Chondrocyte (in vitro differentiated cells): ENCODE data around the gene CAPN15. TPM values are rescaled to one million over a fixed set of nuclear protein-coding genes. Genes with fewer than 3 reads are reported as not detected.
A peak's percentile ranks its signal among the peaks of the same experiment; 100 is the strongest.

ENCODE experiments used
- DNase-seq: peaks from one replicate; pipeline ENCODE4 v3.0.0; 2021; ENCODE audit warnings: mixed read lengths, low spot score
- H3K27ac Mint-ChIP-seq: one replicate; pipeline ENCODE4 v1.8.0; 2021; ENCODE audit warnings: mild to moderate bottlenecking, moderate library complexity, mixed read lengths; ENCODE audit not compliant: unreplicated experiment
- H3K27me3 Mint-ChIP-seq: 2 replicates; pipeline ENCODE4 v1.8.0; 2021; ENCODE audit warnings: low read depth, mixed read lengths
- H3K36me3 Mint-ChIP-seq: 2 replicates; pipeline ENCODE4 v1.8.0; 2021; ENCODE audit warnings: low read depth, mixed read lengths
- H3K4me1 Mint-ChIP-seq: 2 replicates; pipeline ENCODE4 v1.8.0; 2021; ENCODE audit warnings: low read depth, mild to moderate bottlenecking, mixed read lengths
- H3K4me3 Mint-ChIP-seq: one replicate; pipeline ENCODE4 v1.8.0; 2021; ENCODE audit warnings: mild to moderate bottlenecking, moderate library complexity, mixed read lengths; ENCODE audit not compliant: unreplicated experiment
- H3K9me3 Mint-ChIP-seq: 2 replicates; pipeline ENCODE4 v1.8.0; 2021; ENCODE audit warnings: low read depth, mixed read lengths
- total RNA-seq: library from RNA; stranded (reverse); gene quantifications from 3 replicates; pipeline ENCODE4 v1.2.1, GENCODE V29; 2021
- TF ChIP-seq, protein P1 (sequence below): fragments of 200-600 bp; sonication (generic); IDR thresholded peaks from 2 replicates; pipeline ENCODE4 v1.5.0; 2021; ENCODE audit warnings: antibody characterized with exemption, mild to moderate bottlenecking, moderate library complexity

Gene CAPN15
- total RNA-seq, 1 donor from 2014 or later: 28.8 TPM

DNA sequence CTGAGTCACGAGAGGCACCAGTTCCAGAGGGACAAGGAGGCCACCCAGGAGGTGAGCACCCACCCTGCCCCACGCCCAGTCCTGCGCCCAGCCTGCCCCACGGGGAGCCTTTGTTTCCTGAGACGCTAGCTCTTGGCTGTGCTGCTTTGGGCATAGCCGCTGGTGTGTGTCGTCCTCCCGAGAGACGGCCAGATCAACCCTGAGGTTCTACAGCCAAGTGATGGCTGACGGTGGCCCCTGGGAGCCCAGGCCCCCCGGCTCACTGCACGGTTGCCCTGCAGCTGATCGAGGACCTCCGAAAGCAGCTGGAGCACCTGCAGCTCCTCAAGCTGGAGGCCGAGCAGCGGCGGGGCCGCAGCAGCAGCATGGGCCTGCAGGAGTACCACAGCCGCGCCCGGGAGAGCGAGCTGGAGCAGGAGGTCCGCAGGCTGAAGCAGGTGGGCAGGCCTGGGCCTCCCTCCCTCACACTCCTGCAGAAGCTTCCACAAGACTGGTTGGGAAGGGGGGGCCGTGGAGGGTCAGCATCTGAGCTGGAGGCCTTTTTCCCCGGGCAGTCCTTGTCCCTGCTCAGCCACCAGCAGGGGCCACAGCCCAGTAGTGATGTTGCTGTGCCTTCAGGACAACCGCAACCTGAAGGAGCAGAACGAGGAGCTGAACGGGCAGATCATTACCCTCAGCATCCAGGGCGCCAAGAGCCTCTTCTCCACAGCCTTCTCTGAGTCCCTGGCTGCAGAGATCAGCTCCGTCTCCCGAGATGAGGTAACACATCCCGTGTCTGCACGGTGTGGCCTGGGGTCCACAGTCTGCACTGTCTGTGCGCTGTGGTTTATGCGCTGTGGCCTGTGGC is 7.4 kb upstream of the CAPN15 start:
- no peak for DNase-seq
- H3K4me1 Mint-ChIP-seq: peaks cover 6% of the 10 kb centered on the region
- no peak overlapping the region for H3K4me3 Mint-ChIP-seq
- no peaks in the 10 kb centered on the region for H3K27me3 Mint-ChIP-seq
- TF ChIP-seq, protein P1, sequence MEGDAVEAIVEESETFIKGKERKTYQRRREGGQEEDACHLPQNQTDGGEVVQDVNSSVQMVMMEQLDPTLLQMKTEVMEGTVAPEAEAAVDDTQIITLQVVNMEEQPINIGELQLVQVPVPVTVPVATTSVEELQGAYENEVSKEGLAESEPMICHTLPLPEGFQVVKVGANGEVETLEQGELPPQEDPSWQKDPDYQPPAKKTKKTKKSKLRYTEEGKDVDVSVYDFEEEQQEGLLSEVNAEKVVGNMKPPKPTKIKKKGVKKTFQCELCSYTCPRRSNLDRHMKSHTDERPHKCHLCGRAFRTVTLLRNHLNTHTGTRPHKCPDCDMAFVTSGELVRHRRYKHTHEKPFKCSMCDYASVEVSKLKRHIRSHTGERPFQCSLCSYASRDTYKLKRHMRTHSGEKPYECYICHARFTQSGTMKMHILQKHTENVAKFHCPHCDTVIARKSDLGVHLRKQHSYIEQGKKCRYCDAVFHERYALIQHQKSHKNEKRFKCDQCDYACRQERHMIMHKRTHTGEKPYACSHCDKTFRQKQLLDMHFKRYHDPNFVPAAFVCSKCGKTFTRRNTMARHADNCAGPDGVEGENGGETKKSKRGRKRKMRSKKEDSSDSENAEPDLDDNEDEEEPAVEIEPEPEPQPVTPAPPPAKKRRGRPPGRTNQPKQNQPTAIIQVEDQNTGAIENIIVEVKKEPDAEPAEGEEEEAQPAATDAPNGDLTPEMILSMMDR: no peak
- no peak overlapping the region for H3K27ac Mint-ChIP-seq
- H3K36me3 Mint-ChIP-seq: peaks cover 5% of the 10 kb centered on the region
- H3K9me3 Mint-ChIP-seq: no peaks in the 10 kb centered on the region

DNA sequence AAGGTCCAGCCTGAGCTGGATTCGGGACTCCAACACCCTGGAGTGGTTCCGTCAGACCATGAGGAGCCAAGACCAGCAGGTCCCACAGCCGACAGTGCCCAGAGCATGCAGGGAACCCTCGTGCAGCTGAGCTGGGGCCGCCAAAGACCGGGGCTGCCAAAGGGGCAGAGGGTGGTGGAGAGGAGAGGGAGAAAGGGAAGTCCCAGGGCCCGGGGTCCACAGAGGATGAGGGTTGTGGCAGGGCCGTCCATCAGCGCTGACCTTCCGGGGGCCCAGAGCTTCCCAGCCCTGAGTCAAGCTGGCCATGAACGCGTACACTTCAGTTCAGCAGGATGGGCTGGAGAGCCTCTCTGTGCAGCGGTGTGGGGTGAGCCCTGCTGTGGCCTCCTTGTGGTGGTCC is 6.7 kb upstream of the CAPN15 start:
- no peaks in the 10 kb centered on the region for H3K9me3 Mint-ChIP-seq
- TF ChIP-seq, protein P1: no peak
- peaks cover 14% of the 10 kb centered on the region for H3K4me1 Mint-ChIP-seq
- H3K4me3 Mint-ChIP-seq: no peak overlapping the region
- no peak for DNase-seq
- H3K27ac Mint-ChIP-seq: no peak overlapping the region
- no peaks in the 10 kb centered on the region for H3K27me3 Mint-ChIP-seq
- peaks cover 7% of the 10 kb centered on the region for H3K36me3 Mint-ChIP-seq

DNA sequence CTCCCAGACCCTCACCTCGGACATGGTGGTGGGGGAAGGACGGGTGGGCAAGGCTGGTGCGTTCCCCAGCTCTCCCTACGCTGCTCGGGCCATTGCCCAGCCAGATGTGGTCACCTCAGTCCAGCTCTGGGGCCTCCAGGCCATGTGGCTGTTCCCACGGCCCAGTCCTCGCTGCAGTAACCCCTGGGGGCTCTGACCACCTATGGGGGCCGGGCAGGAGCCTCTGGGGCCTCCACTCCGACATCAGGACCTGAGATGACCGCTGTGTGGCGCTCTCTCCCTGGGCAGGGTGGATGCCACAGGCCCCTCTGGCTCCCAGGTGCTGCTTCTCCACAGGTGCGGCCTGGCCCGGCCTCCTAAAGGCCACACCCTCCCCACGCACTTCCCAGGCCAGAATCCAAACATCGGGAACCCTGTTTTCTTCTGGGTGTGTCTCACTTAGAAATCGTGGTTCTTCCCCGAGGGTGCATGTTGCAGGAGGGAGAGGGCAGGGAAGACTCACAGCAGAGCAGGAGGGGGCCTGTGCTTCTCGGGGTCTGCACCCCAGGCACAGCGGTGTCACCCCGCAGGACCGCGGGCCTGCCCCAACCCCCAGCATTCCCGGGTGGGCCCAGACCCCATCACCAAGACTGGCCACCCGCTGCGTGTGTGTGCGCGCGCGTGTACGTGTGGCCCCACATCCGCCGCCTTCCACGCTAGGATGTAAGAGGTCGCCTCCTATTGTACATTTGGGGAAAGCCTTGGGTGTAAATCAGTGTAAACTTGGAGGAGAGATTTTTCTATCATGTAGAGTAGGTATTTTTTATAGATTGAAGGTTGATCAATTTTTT is 5.9 kb upstream of the CAPN15 start:
- H3K27me3 Mint-ChIP-seq: no peaks in the 10 kb centered on the region
- peaks cover 5% of the 10 kb centered on the region for H3K36me3 Mint-ChIP-seq
- H3K4me1 Mint-ChIP-seq: peaks cover 22% of the 10 kb centered on the region
- H3K27ac Mint-ChIP-seq: no peak overlapping the region
- H3K9me3 Mint-ChIP-seq: no peaks in the 10 kb centered on the region
- TF ChIP-seq, protein P1: no peak
- DNase-seq: no peak
- H3K4me3 Mint-ChIP-seq: no peak overlapping the region

DNA sequence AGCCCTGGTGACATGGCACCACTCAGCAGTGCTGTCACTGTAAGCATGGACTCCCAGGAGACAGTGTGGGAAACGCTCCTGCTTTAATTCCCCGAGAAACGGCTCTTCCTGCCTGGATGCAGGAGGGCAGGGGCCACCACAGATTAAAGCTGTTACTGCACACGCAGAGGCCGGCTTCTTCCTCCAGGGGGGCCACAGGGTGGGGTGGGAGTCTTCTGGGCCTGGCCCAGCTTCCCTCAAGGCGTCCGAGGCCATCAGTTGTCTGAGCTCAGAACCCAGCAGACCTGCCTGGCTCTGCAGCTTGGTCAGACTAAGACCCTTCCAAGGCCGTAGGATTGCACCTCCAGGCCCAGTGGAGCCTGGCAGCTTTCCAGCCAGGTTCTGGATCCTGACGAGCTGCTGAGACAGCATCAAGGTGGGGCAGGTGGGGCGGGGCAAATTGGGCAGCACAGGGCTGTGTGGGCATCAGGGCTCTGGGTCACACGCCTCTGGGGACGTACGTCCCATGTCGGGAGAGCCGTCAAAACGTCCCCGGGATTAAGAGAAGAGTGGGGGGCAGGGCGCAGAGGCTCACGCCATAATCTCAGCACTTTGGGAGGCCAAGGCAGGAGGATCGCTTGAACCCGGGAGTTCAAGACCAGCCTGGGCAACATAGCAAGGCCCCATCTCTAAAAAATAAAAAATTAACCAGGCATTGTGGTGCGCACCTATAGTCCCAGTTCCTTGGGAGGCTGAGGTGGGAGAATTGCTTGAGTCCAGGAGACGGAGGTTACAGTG is 5.0 kb upstream of the CAPN15 start:
- H3K36me3 Mint-ChIP-seq: peaks cover 5% of the 10 kb centered on the region
- TF ChIP-seq, protein P1: no peak
- H3K4me1 Mint-ChIP-seq: peaks cover 23% of the 10 kb centered on the region
- H3K27ac Mint-ChIP-seq: peak overlapping the region; percentile 8
- H3K27me3 Mint-ChIP-seq: no peaks in the 10 kb centered on the region
- no peaks in the 10 kb centered on the region for H3K9me3 Mint-ChIP-seq
- DNase-seq: no peak
- H3K4me3 Mint-ChIP-seq: no peak overlapping the region
